ENCODE data around the gene HOXD1.

- TF ChIP-seq, protein P1, sequence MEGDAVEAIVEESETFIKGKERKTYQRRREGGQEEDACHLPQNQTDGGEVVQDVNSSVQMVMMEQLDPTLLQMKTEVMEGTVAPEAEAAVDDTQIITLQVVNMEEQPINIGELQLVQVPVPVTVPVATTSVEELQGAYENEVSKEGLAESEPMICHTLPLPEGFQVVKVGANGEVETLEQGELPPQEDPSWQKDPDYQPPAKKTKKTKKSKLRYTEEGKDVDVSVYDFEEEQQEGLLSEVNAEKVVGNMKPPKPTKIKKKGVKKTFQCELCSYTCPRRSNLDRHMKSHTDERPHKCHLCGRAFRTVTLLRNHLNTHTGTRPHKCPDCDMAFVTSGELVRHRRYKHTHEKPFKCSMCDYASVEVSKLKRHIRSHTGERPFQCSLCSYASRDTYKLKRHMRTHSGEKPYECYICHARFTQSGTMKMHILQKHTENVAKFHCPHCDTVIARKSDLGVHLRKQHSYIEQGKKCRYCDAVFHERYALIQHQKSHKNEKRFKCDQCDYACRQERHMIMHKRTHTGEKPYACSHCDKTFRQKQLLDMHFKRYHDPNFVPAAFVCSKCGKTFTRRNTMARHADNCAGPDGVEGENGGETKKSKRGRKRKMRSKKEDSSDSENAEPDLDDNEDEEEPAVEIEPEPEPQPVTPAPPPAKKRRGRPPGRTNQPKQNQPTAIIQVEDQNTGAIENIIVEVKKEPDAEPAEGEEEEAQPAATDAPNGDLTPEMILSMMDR (conservative IDR thresholded peaks at IDR 0.05 in 1 of 2, IDR thresholded peaks at IDR 0.05 in 1 of 2; ENCODE audit: extremely low read depth in 1 of 2, insufficient read depth in 1 of 2, low read depth in 1 of 2, low read length in 2 of 2) = no peak
- no peak for TF ChIP-seq EZH2 (IDR thresholded peaks at IDR 0.05; ENCODE audit: borderline replicate concordance, low read length)
These were observed 40.5 kb upstream of the HOXD1 start for GRCh38 chr2:176147800-176148496.
